ENCODE results near the gene GDPGP1. TPM values are rescaled to one million over a fixed set of nuclear protein-coding genes. Genes with fewer than 3 reads are reported as not detected.

Gene GDPGP1
- total RNA-seq, 4 donors from 2014 or later: 1.8 to 6.9 (median 4.3) TPM

- ATAC-seq (no peak), DNase-seq (no peak)
- H3K4me1 ChIP-seq: no peaks in the 10 kb centered on the region
- H3K27me3 ChIP-seq: no peaks in the 10 kb centered on the region
- H3K4me3 ChIP-seq: no peak overlapping the region
- no peaks in the 10 kb centered on the region for H3K36me3 ChIP-seq
- in situ Hi-C loops (cut with MboI; ENCODE audit: low sequenced_read_pairs in 4 of 4) (no loop called here), intact Hi-C loops (cut with DNase I; ENCODE audit: low total_unique reads) (no loop called here)
- H3K9me3 ChIP-seq: no peaks in the 10 kb centered on the region
- no peak overlapping the region for H3K27ac ChIP-seq
- TF ChIP-seq POLR2A (IDR thresholded peaks at IDR 0.05): no peak
- TF ChIP-seq, protein P1, sequence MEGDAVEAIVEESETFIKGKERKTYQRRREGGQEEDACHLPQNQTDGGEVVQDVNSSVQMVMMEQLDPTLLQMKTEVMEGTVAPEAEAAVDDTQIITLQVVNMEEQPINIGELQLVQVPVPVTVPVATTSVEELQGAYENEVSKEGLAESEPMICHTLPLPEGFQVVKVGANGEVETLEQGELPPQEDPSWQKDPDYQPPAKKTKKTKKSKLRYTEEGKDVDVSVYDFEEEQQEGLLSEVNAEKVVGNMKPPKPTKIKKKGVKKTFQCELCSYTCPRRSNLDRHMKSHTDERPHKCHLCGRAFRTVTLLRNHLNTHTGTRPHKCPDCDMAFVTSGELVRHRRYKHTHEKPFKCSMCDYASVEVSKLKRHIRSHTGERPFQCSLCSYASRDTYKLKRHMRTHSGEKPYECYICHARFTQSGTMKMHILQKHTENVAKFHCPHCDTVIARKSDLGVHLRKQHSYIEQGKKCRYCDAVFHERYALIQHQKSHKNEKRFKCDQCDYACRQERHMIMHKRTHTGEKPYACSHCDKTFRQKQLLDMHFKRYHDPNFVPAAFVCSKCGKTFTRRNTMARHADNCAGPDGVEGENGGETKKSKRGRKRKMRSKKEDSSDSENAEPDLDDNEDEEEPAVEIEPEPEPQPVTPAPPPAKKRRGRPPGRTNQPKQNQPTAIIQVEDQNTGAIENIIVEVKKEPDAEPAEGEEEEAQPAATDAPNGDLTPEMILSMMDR (IDR thresholded peaks at IDR 0.05 in 4 of 5, conservative IDR thresholded peaks at IDR 0.05 in 1 of 5): no peak
Measured at GRCh38 chr15:90294159-90294558, 60.1 kb downstream of the GDPGP1 start.

GRCh38 chr15:90294601-90295269 lies 60.7 kb downstream of the GDPGP1 start:
- no peaks in the 10 kb centered on the region for H3K36me3 ChIP-seq
- no peak overlapping the region for H3K27ac ChIP-seq
- in situ Hi-C loops (cut with MboI; ENCODE audit: low sequenced_read_pairs in 4 of 4): no loop called here
- ATAC-seq: no peak
- no peaks in the 10 kb centered on the region for H3K27me3 ChIP-seq
- no peak for DNase-seq
- no peaks in the 10 kb centered on the region for H3K9me3 ChIP-seq
- no peak overlapping the region for H3K4me3 ChIP-seq
- TF ChIP-seq, protein P1 (IDR thresholded peaks at IDR 0.05 in 4 of 5, conservative IDR thresholded peaks at IDR 0.05 in 1 of 5): no peak
- no peak for TF ChIP-seq POLR2A (IDR thresholded peaks at IDR 0.05)
- H3K4me1 ChIP-seq: no peaks in the 10 kb centered on the region
- intact Hi-C loops (cut with DNase I; ENCODE audit: low total_unique reads): no loop called here

GRCh38 chr15:90295270-90295648 lies 61.2 kb downstream of the GDPGP1 start:
- DNase-seq (no peak), ATAC-seq (no peak)
- TF ChIP-seq, protein P1 (IDR thresholded peaks at IDR 0.05 in 4 of 5, conservative IDR thresholded peaks at IDR 0.05 in 1 of 5): no peak
- no peak for TF ChIP-seq POLR2A (IDR thresholded peaks at IDR 0.05)
- intact Hi-C loops (cut with DNase I; ENCODE audit: low total_unique reads) (no loop called here), in situ Hi-C loops (cut with MboI; ENCODE audit: low sequenced_read_pairs in 4 of 4) (no loop called here)
- H3K9me3 ChIP-seq: no peaks in the 10 kb centered on the region
- H3K4me3 ChIP-seq: no peak overlapping the region
- no peaks in the 10 kb centered on the region for H3K4me1 ChIP-seq
- no peak overlapping the region for H3K27ac ChIP-seq
- H3K36me3 ChIP-seq: no peaks in the 10 kb centered on the region
- no peaks in the 10 kb centered on the region for H3K27me3 ChIP-seq

Other genes starting within 250 kb of the GDPGP1 start
- gene ZNF710, start 232.9 kb upstream of the GDPGP1 start, total RNA-seq: 1 to 10 TPM; 2.6 to 5.4 (median 3.2) TPM
- gene IDH2, start 131.7 kb upstream of the GDPGP1 start, total RNA-seq: 100 to 1,000 TPM; 349 to 547 (median 423) TPM
- 10 to 100 TPM in 1 of 4 donors, 1 to 10 TPM in 3; 2.1 to 12.1 (median 6.4) TPM for gene SEMA4B, start 32.9 kb upstream of the GDPGP1 start, total RNA-seq
- 10 to 100 TPM; 15.5 to 43.4 (median 30.7) TPM for gene CIB1, start 268 bp upstream of the GDPGP1 start, total RNA-seq
- not detected for gene TTLL13, start 15.3 kb downstream of the GDPGP1 start, total RNA-seq
- 100 to 1,000 TPM; 160 to 323 (median 274) TPM for gene NGRN, start 31.5 kb downstream of the GDPGP1 start, total RNA-seq
- gene ZNF774, start 118.1 kb downstream of the GDPGP1 start, total RNA-seq: 10 to 100 TPM in 1 of 4 donors, 1 to 10 TPM in 3; 2.1 to 17.1 (median 5.4) TPM
- gene IQGAP1, start 154.0 kb downstream of the GDPGP1 start, total RNA-seq: 10 to 100 TPM; 39.1 to 92.7 (median 59.1) TPM